ENCODE measurements around the gene SLC6A6.
"Not testable (repeated sequence)": the region's sequence is repeated elsewhere in the genome, so short reads cannot be mapped to it uniquely, and the experiment has no call there.

The SLC6A6 gene

DNA sequence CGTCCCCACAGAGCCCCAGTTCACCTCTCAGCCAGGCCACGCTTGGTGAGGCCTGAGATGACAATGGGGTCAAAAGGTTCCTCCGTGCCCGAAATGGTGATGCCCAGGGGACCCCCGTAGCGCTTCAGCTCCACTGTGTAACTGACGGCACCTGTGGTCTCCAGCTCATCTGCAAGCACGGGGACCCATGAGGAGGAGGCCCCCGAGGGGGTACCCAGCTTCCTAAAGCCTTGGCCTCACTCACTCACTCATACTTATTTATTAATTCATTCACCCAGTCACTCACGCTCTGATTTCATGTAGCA, 107.3 kb downstream of the SLC6A6 start:
- DNase-seq: no peak

GRCh38 chr3:14510838-14511622, 108.6 kb downstream of the SLC6A6 start:
- no peak for DNase-seq

GRCh38 chr3:14511623-14512280, 109.3 kb downstream of the SLC6A6 start:
- no peak for DNase-seq

- DNase-seq: no peak
These were observed 110.0 kb downstream of the SLC6A6 start for GRCh38 chr3:14512281-14512941.

GRCh38 chr3:14512942-14513327, 110.5 kb downstream of the SLC6A6 start:
- no peak for DNase-seq

DNA sequence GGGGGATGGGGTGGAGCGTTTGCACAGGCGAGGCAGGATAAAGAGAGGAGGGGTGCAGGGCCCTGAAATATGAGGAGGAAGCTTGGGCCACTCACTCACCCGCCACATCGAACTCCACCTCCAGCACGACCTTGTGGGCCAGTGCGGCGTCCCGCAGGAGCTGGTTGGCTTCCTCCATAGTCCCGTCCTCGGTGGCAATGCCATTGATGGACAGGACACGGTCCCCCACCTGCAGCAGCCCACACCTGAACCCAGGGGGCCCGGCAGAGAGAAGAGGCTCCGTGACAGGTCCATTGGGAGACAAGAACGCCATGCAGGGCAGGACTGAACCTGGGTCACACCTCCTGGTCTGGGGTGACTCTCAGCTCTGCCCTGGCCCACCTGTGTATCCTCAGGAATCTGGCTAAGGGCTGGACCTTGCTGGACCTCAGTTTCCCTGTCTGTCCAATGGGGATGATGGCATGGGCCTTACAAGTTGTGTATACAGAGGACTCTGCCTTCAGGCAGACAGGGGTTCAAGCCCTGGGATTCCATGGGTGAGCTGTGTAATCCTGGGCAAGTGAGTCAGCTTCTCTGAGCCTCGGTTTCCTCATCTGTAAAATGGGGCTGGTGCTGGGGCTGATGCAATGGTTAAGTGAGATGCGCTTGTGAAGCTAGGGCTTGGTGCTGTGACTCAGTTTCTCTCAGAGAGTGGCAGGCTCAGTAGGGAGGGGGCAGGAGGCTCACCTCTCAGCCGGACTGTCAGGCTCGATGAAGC, 111.3 kb downstream of the SLC6A6 start:
- no peak for DNase-seq

GRCh38 chr3:14514323-14514720, 111.9 kb downstream of the SLC6A6 start:
- DNase-seq: no peak

GRCh38 chr3:14515526-14515925, 113.1 kb downstream of the SLC6A6 start:
- not testable (repeated sequence) for DNase-seq

- DNase-seq: no peak
These were observed 114.4 kb downstream of the SLC6A6 start for GRCh38 chr3:14516738-14517345.

GRCh38 chr3:14517601-14518431, 115.4 kb downstream of the SLC6A6 start:
- no peak for DNase-seq

DNA sequence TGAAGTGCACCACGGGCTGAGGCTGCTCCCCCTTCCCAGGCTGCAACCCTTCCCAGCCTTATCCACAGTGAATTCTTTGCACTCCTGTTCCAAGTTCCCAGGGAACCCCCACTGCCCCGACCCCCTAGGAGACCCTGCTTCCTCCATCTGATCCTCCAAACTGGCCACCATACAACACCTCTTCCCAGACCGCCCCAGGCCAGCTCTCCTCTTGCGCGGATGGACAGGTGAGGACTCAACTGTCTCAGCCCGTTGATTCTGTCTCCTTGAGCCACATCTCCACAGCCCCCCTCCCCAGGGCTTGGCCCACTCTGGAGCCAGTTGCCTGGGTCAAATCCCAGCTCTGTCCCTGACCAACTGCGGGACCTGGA, 116.0 kb downstream of the SLC6A6 start:
- no peak for DNase-seq

- no peak for DNase-seq
These were observed 116.5 kb downstream of the SLC6A6 start for GRCh38 chr3:14518893-14519292.

DNA sequence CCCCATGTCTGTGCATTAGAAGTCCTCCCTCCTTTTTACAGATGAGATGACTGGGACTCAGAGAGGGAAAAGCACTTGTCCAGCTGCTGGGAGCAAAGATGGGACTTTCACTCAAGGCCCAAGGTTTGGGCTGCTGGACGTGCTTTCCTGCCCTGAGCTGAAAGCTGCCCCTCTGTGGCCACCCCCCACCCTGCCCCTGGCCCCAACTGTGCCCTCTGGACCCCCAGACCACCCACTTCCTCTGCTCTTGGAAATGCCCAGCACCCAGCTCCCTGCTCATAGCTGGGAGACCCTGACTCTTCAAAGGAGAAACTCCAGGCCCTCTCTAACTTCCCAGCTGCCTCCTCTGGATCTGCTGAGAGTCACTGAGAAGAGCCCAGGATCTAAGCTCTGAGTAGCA, 117.0 kb downstream of the SLC6A6 start:
- no peak for DNase-seq

- DNase-seq: no peak
These were observed 117.7 kb downstream of the SLC6A6 start for GRCh38 chr3:14520149-14520548.

DNA sequence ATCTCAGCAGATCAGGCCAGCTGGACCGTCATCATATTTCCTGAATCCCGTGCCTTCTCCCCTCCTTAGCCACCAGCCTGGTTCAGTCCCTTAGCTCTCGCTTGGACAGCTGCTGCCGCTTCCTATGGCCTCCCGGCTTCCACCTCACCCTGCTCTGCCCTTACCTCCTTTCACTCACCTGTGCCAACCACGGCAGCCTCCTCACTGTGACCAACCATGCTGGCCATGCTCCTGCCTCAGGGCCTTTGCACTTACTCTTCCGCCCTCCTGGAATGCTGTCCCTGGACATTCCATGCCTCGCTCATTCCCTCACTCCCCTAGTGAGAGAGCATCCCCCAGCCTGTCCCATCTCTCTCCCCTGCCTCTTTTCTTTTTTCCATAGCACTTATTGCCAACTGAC, 118.6 kb downstream of the SLC6A6 start:
- DNase-seq: no peak

DNA sequence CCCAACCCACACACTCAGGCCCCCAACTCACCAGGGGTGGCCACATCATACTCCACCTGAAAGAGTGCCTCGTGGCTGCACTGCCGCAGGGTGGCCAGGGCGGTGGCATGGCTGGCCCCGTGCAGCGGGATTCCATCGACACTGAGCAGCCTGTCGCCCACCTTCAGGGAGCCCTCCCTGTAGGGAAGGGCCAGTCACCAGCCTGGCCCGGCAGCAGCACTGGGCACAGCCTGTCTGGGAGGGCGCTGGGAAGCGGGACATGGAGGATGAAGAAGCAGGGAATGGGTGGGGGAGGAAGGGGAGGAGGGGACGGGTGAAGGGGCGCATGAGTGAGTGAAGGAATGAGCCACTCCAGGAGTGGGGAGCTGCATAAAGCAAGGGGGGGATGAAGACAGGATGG, 119.2 kb downstream of the SLC6A6 start:
- DNase-seq: no peak

- DNase-seq: no peak
These were observed 119.8 kb downstream of the SLC6A6 start for GRCh38 chr3:14522129-14522691.

DNA sequence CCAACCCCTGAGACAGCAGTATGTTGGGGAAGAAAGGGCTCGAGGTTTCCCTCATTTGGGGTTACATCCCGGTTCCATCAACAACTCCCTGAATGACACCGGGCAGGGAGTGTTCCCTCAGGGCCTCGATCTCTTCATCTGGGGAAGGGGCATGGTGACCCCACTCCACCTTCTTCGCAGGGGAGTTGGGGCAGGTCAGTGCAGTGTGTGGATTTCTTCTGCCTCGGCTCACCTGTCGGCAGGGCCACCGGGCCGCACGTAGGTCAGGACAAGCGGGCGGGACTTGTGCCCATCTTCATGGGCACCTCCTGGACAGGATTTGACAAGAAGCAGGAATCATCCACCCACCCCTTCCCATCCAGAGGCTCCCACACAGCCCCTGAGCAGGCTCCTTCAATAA, 120.4 kb downstream of the SLC6A6 start:
- no peak for DNase-seq

DNA sequence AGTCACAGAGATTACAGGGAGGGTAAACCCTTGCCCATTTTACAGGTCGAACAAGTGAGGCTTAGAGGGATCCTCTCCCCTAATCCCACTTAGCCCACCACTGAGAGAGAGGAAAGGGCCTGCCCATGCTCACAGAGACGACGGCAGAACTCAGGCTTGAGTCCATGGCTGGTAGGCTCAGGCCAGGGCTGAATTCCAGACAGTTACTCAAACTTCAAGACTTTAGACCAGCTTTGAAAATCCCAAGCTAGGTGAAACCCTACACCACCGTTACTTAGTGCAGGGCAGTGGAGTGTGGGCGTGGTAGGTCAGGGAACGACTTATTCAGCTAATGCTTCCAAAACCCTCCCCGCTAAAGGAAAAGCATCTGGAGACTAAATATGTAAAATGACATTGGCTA, 121.4 kb downstream of the SLC6A6 start:
- no peak for DNase-seq

DNA sequence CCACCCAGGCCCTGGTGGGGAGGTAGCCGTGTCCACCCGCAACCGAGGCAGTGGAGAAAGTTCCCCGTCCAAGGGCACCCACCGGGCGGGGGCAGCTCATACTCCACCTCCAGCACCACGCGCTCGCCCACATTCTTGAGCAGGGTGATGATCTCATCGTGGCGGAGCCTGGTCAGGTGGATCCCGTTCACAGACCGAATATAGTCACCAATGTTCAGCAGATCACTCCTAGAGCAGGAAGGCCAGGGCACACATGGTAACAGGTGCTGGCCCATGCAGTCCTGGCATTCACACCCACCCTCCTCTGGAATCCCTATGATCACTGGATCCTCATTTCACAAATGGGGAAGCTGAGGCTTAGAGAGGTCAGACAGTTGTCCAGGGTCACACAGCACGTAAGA, 121.9 kb downstream of the SLC6A6 start:
- DNase-seq: no peak

GRCh38 chr3:14524920-14525660, 122.7 kb downstream of the SLC6A6 start:
- no peak for DNase-seq

Data from inflammatory macrophage treated with lipopolysaccharide for 1 hour (primary cell).